ENCODE results near the gene ZNF567. TPM values are rescaled to one million over a fixed set of nuclear protein-coding genes. Genes with fewer than 3 reads are reported as not detected.

The ZNF567 gene
- total RNA-seq: 2.4 and 2.7 TPM in 2 replicates

DNA sequence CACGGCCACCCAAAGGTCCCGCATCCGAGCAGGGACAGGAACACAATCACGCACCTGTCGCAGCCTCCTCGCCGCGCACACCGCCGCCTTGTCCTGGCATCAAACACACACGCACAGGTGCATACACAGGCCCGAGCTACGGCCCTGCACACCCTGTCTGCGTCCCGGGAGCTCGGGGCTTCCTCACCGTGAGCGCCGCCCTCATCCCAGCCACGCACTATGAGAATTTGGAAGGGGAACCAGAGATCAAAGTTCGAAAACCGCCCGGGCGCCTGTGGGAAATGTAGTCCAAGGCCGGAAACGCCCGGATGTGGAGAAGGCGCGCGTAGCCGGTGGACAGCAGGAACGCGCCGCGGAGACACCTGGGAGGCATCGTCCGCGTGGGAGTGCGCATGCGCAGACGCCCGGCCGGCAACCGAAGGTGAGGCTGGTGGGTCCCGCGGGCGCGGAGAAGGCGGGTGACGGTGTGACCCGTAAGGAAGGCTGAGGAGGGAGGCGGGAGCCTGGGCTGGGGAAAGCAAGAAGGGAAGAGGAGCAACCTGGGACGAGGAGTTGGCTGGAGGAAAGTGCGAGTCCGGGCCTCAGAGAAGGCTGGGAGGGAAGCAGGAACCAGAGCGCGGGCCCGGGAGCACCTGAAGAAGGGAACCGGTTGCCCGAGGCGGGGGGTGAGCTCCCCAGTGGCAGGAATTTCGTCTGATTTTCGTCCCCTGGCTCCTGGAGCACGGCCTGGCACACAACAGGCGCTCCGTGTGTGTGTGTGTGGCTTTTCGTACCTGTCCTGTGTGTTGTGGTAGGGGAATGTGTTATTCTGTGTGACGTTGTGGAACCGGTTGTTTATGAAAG is at the start of gene ZNF567:
ZNF567 (plus strand) TSS at position 399 of the 843 bp plus-strand sequence. CDS start 7,256 bp downstream, outside the sequence.

Other genes with a start within 250 kb of the ZNF567 start
- 2.8 and 3.4 TPM in 2 replicates for gene ZNF566, start 198.1 kb upstream of the ZNF567 start, total RNA-seq
- gene ZNF260, start 159.3 kb upstream of the ZNF567 start, total RNA-seq: 6.5 and 6.6 TPM in 2 replicates
- gene ZNF529, start 114.3 kb upstream of the ZNF567 start, total RNA-seq: 4.2 and 7.6 TPM in 2 replicates
- gene ZNF382, start 82.3 kb upstream of the ZNF567 start, total RNA-seq: 5.4 and 6.2 TPM in 2 replicates
- 2.7 and 4.5 TPM in 2 replicates for gene ZNF461, start 20.8 kb upstream of the ZNF567 start, total RNA-seq
- 1.8 and 4.3 TPM in 2 replicates for gene ZNF850, start 85.2 kb downstream of the ZNF567 start, total RNA-seq
- gene ZNF790, start 150.8 kb downstream of the ZNF567 start, total RNA-seq: 1.9 and 2.2 TPM in 2 replicates
- gene ZNF345, start 163.3 kb downstream of the ZNF567 start, total RNA-seq: 0.59 and 2.0 TPM in 2 replicates
- 1.6 and 1.7 TPM in 2 replicates for gene ZNF829, start 228.7 kb downstream of the ZNF567 start, total RNA-seq
- gene ZNF568, start 228.7 kb downstream of the ZNF567 start, total RNA-seq: 5.5 and 7.7 TPM in 2 replicates

Measured in bronchus fibroblast of lung (primary cell).